NCI-H446 treated with DMSO at 0.1 percent for 48 hours (cell line): Measurements from ENCODE around the gene PIK3CG.
"Not testable (repeated sequence)": the region's sequence is repeated elsewhere in the genome, so short reads cannot be mapped to it uniquely, and the experiment has no call there.

Source experiments
- DNase-seq: peaks from one replicate; lab custom pipeline; 2025; lab: John Stamatoyannopoulos, UW

The PIK3CG gene

GRCh38 chr7:106865130-106866041 lies at the start of gene PIK3CG:
Gene PIK3CG, plus strand, starts transcription at chr7:106865282. Its CDS starts 2,280 bp downstream, at chr7:106867562.
- DNase-seq, result no peak

- no peak for DNase-seq
Measured at GRCh38 chr7:106817098-106817497, 48.0 kb upstream of the PIK3CG start.

GRCh38 chr7:106818736-106819135 lies 46.3 kb upstream of the PIK3CG start:
- no peak for DNase-seq

- DNase-seq, result no peak
Measured at GRCh38 chr7:106819546-106819945, 45.5 kb upstream of the PIK3CG start.

DNA sequence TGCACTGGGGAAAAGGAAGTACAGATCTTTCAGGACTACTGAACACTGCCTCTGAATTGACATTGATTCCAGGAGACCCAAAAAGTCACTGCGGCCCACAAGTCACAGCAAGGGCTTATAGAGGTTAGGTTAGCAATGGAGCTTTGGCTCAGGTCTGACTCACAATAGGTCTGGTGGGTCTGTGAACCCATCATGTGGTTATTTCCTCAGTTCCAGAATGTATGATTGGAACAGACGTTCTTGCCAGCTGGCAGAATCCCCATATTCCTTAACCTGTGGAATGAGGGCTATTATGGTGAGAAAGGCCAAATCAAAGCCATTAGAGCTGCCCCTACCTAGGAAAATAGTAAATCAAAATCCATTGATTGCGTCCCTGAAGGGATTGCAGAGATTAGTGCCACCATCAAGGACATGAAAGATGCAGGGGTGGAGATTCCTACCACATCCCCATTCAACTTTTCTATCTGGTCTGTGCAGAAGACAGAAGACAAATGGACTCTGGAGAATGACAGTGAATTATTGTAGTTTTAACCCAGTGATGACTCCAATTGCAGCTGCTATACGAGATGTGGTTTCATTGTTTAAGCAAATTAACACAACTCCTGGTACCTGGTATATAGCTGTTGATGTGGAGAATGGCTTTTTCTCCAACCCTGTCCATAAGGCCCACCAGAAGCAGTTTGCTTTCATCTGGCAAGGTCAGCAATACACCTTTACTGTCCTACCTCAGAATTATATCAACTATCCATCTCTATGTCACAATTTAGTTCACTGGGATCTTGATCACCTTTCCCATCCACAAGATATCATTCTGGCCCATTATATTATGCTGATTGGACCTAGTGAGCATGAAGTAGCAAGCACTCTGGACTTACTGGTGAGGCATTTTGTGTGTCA lies 44.5 kb upstream of the PIK3CG start:
- DNase-seq, result no peak

DNA sequence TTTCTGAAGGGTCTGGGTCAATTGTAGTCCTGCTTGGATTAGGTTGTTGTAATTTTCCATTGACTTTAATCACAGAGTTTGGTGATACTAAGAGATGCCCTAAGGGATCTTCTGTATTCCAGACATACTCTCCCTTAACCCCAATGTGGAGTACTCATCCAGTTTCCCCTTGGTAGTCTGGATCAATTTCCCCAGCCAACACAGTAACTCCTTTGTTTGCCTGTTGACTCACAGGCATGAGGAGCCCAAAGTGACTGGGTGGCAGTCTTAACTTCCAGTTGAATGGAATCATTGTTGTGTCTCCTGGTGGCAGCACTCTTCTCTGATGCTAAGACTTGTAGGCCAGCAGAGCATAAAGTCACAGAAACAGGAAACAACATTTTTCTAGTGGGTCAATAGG lies 41.5 kb upstream of the PIK3CG start:
- DNase-seq, result no peak

GRCh38 chr7:106824458-106824857 lies 40.6 kb upstream of the PIK3CG start:
- no peak for DNase-seq

DNA sequence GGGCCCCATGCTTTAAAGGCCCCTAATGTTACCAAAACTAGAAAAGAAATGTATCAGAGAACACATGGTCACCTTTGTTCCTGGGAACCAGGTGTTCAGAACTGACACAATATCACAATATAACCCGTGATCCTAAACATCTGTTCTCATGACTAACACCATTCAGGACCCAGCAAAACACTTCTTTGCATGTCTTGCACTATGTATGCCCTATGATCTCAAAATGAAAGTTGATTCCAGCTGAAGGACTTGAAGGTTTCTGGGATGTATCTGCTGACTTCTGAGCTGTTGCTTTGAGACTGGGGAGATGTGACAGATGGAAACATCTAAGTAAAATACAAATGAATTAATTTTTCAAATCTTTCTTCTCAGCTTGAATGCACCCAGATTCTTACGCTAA lies 37.5 kb upstream of the PIK3CG start:
- DNase-seq, result no peak

GRCh38 chr7:106829496-106829895 lies 35.6 kb upstream of the PIK3CG start:
- no peak for DNase-seq

GRCh38 chr7:106830896-106831295 lies 34.2 kb upstream of the PIK3CG start:
- DNase-seq, result not testable (repeated sequence)

- no peak for DNase-seq
Measured at GRCh38 chr7:106836816-106837215, 28.3 kb upstream of the PIK3CG start.

GRCh38 chr7:106839511-106839910 lies 25.6 kb upstream of the PIK3CG start:
- no peak for DNase-seq

DNA sequence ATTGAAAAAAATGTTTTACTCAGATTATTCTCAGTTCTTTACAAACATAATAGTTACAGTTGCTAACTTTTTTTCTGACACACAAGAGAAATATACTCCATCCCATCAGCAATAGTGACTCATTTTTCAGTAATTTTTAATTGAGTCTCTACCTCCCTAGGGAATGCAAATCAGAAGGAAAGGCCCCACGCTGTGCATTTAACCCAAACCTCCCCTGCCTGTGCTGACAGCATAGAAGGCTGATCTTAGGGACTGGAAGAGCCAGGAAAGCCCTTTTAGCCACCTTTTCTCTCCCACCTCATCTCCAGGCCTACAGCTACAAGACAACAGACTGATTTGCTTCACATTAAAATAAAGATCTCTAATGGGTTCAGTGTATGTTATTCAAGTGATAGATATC lies 24.7 kb upstream of the PIK3CG start:
- DNase-seq, result no peak

DNA sequence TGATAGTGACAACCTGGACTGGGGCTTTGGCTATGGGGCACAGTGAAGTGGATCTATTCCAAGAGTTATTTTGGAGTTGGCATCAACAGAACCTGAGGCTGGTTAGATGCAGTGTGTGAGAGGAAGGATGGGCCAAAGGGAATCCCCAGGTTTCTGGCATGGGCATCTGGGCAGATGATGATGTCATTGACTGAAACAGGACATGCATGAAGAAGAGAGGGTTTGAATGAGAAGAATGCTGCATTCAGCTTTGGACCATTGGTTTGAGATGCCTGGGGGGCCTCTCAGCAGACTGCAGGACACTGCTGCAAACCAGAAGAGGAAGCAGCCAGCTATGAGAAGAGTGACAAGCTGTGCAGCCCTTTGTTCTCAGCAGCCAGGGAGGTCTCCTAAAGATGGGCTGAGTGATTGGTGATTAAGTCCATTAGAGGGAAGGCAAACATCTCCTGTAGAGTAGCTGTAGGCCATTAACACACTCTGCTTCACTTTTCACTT lies 23.1 kb upstream of the PIK3CG start:
- peak; percentile 94 for DNase-seq

DNA sequence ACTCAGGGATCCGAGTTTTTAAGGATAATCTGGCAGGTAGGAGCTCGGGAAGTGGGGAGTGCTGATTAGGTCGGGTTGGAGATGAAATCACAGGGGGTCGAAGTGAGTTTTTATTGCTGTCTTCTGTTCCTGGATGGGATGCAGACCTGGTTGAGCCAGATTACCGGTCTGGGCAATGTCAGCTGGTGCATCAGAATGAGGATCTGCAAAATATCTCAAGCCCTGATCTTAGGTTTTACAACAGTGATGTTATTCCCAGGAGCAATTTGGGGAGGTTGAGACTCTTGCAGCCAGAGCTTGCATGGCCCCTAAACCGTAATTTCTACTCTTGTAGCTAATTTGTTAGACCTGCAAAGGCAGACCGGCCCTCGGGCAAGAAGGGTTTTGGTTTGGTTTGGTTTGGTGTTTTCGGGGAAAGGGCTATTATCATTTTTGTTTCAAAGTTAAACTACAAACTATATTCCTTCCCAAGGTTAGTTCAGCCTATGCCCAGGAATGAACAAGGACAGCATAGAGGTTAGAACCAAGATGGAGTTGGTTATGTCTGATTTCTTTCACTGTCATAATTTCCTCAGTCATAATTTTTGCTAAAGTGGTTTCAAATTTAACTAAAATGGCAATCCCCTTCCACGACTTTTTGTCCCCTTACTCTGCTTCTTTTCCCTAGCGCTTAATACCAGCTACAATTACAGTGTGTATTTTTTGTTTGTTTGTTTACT lies 20.6 kb upstream of the PIK3CG start:
- DNase-seq, result no peak

DNA sequence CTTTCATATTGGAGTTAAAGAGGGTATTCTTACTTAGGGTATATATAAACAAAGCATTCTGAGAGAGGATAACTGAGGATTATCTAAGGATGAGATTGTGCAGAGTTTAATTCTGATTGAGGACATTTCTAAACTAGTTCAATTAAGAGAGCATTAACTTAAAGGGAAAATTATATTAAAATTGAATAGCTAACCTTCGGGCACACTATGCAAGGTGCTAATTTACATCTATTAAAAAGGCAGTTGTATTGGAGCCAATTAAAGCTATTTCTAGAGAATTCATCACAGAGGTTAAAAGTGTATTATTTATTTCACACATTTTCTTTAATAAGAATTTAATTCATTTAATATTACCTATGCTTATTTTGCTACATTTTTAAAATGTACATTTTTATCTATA lies 17.0 kb upstream of the PIK3CG start:
- DNase-seq, result no peak

- DNase-seq, result no peak
Measured at GRCh38 chr7:106848851-106849442, 16.1 kb upstream of the PIK3CG start.

- DNase-seq, result not testable (repeated sequence)
Measured at GRCh38 chr7:106851632-106852031, 13.4 kb upstream of the PIK3CG start.

DNA sequence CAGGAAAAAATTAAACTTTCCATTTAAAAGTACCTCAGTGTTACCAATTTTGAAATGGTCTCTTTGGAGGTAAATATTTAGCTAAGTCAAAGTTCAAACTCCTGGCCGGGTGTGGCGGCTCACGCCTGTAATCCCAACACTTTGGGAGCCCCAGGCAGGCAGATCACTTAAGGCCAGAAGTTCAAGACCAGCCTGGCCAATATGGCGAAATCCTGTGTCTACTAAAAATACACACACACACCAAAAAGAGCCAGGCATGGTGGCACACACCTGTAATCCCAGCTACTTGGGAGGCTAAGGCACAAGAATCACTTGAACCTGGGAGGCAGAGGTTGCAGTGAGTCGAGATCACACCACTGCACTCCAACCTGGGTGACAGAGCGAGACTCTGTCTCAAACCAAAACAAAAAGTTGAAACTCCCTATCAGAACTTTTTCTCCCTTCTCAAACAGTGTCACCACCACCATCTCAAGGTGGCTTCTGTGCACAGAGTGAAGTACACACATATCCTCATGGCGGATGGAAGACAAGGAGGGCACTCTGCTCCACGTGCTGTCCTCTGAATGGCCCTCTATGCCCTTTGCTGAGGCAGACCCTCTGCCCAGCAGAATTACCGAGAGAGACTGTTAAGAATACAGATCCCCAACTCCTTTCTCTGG lies 11.7 kb upstream of the PIK3CG start:
- DNase-seq, result no peak

- DNase-seq, result no peak
Measured at GRCh38 chr7:106855540-106856132, 9.4 kb upstream of the PIK3CG start.
